CD4-positive, alpha-beta T cell treated with Interleukin-12 subunit alpha and Interleukin-12 subunit beta, for 1 hour (primary cell): ENCODE results near the gene DIAPH2.

Experiments used
- DNase-seq: peaks from one replicate; pipeline ENCODE4 v3.0.0-alpha.2; 2020

The DIAPH2 gene

GRCh38 chrX:97517763-97518162, 833.1 kb downstream of the DIAPH2 start:
- no peak for DNase-seq

GRCh38 chrX:97522307-97522706, 837.7 kb downstream of the DIAPH2 start:
- DNase-seq, result no peak

GRCh38 chrX:97524340-97524739, 839.7 kb downstream of the DIAPH2 start:
- DNase-seq, result no peak

GRCh38 chrX:97524997-97525396, 840.4 kb downstream of the DIAPH2 start:
- DNase-seq, result no peak

GRCh38 chrX:97525981-97526380, 841.3 kb downstream of the DIAPH2 start:
- no peak for DNase-seq

- DNase-seq, result no peak
Observed at GRCh38 chrX:97527725-97528124, 843.1 kb downstream of the DIAPH2 start.

- DNase-seq, result no peak
Observed at GRCh38 chrX:97529536-97530200, 845.0 kb downstream of the DIAPH2 start.

- no peak for DNase-seq
Observed at GRCh38 chrX:97531825-97532224, 847.2 kb downstream of the DIAPH2 start.

- DNase-seq, result no peak
Observed at GRCh38 chrX:97538745-97539144, 854.1 kb downstream of the DIAPH2 start.

- no peak for DNase-seq
Observed at GRCh38 chrX:97539970-97540519, 855.4 kb downstream of the DIAPH2 start.

- no peak for DNase-seq
Observed at GRCh38 chrX:97547877-97548578, 863.4 kb downstream of the DIAPH2 start.

GRCh38 chrX:97551821-97552220, 867.2 kb downstream of the DIAPH2 start:
- no peak for DNase-seq

GRCh38 chrX:97553833-97554232, 869.2 kb downstream of the DIAPH2 start:
- DNase-seq, result no peak

GRCh38 chrX:97556359-97556758, 871.7 kb downstream of the DIAPH2 start:
- no peak for DNase-seq

- DNase-seq, result peak; percentile 57
Observed at GRCh38 chrX:97563531-97564133, 879.0 kb downstream of the DIAPH2 start.

- DNase-seq, result no peak
Observed at GRCh38 chrX:97564496-97564895, 879.9 kb downstream of the DIAPH2 start.

- no peak for DNase-seq
Observed at GRCh38 chrX:97587171-97587570, 902.5 kb downstream of the DIAPH2 start.

- no peak for DNase-seq
Observed at GRCh38 chrX:97594646-97595224, 910.1 kb downstream of the DIAPH2 start.

- no peak for DNase-seq
Observed at GRCh38 chrX:97597954-97598353, 913.3 kb downstream of the DIAPH2 start.

GRCh38 chrX:97602465-97603258, 918.0 kb downstream of the DIAPH2 start:
- no peak for DNase-seq

GRCh38 chrX:97605271-97605670, 920.6 kb downstream of the DIAPH2 start:
- no peak for DNase-seq

GRCh38 chrX:97609357-97609756, 924.7 kb downstream of the DIAPH2 start:
- DNase-seq, result no peak

GRCh38 chrX:97609938-97610337, 925.3 kb downstream of the DIAPH2 start:
- DNase-seq, result no peak
